LNCaP clone FGC (cell line): ENCODE measurements around the gene ARHGAP15.

Experiments
- DNase-seq: peaks from one replicate; pipeline ENCODE4 v3.0.0-alpha.2; 2011; ENCODE audit warnings: low read depth
- H3K4me3 ChIP-seq: 2 replicates; pipeline ENCODE4 v1.5.1; 2011; ENCODE audit warnings: mild to moderate bottlenecking, low read depth, low read length, control low read depth
- CTCF ChIP-seq: IDR thresholded peaks from 2 replicates; pipeline ENCODE4 v1.5.1; 2012; ENCODE audit warnings: mild to moderate bottlenecking; ENCODE audit not compliant: control insufficient read depth, insufficient read depth; ENCODE audit errors: extremely low read depth

Gene ARHGAP15

DNA sequence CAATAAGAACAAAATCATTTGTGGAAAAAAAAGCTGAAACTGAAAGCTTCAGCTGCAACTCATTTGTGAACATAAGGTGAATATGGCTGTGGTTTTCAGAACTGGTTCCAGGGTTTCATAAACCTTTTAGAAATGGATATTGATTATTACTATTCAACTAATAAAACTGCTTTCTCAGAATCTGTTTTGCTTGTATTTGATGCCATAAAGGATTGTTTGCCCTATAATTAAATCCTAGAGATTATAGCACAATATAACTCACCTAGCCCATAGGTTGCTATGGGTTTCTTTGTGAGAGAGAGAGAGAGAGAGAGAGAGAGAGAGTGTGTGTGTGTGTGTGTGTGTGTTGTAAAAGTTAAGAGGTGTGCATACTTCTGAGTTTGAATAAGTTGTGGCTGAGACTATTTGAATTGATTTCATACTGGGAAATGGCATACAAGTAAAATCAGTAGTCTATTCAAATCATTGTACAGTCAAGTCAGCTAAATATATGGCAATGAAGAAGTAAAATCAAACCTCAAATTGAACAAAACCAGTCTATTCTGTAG is 339.2 kb downstream of the ARHGAP15 start:
- no peak for DNase-seq
- H3K4me3 ChIP-seq = no peak overlapping the region
- TF ChIP-seq CTCF = no peak

DNA sequence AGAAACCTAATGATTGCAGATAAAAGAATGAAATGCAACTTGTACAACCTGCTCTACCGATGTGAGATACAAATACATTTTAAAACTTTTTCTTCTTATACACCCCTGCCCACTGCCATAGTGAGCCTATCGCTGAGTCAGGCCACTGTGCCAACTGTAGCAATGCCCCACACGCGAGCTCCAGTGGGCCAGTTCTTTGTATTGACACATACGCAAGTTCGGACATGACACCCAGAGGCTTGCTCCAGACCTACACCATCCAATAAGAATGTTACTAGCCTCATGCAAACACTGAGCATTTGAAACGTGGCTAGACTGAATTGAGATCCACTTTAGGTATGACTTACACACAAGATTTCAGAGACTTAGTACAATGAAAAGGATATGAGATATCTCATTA is 340.1 kb downstream of the ARHGAP15 start:
- TF ChIP-seq CTCF = no peak
- DNase-seq = no peak

DNA sequence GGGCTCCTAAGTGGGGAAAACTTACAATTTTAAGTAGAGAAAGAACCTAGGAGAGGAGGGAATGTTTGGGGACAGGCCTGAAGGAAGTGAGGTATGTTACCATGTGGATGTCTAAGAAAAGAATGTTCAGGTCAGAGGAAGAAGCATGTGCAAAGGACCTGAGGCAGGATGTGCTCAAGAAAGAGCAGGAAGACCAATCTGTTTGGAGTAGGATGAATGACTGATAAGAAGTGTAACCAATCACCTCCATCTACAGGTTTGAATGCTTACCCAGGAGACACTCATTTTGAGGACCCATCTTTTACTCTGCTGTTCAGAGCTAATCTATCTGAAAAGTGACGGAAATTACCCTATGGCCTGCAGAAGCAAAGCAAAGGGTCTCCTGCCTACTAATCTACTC is 342.3 kb downstream of the ARHGAP15 start:
- H3K4me3 ChIP-seq = no peak overlapping the region
- no peak for TF ChIP-seq CTCF
- no peak for DNase-seq

More for the DNA sequence above, 340.1 kb downstream of the ARHGAP15 start:
- no peak overlapping the region for H3K4me3 ChIP-seq

DNA sequence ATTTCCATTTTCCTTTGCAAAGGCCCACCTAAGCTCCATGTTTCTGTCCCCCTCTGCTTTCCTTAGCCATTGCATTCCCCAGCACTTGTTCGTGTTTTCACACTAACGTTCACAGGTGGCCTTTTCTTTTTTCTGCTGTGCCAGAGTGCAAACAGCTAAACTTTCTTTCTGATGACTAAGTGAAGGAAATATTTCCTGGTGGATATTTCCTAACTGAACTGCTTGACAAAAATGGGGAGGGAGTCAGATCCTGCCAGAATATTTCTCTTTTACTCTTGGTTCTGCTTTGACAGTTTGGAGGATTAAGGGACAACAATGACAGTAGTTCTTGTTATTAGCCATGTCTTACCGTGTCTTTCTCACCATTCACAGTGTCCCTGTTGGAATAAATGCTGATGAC is 344.0 kb downstream of the ARHGAP15 start:
- no peak for DNase-seq
- H3K4me3 ChIP-seq = no peak overlapping the region
- TF ChIP-seq CTCF = no peak

DNA sequence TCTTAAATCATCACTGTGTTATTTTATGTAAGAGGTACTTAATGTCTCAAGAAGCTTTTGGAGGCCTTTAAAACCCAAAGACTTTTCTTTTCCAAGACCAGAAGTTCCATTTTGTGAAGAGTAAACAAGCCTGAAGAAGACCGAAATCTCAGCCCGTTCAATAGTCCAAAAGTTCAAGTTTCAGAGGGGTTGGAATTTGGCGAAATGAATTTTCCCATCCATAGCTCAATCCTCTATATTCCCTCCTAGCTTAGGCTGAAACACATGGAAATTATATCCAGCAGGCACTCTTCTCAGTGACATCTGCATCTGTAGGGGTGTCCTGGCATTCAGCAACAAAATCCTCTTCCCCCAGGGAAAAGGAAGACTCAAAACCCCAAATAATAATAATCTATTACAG is 344.6 kb downstream of the ARHGAP15 start:
- DNase-seq = no peak
- no peak overlapping the region for H3K4me3 ChIP-seq
- TF ChIP-seq CTCF = no peak

GRCh38 chr2:143474586-143474985 is 345.4 kb downstream of the ARHGAP15 start:
- no peak for DNase-seq
- TF ChIP-seq CTCF = no peak
- H3K4me3 ChIP-seq = no peak overlapping the region

- no peak overlapping the region for H3K4me3 ChIP-seq
- no peak for DNase-seq
- no peak for TF ChIP-seq CTCF
Observed at GRCh38 chr2:143475041-143475776, 346.0 kb downstream of the ARHGAP15 start.
